ENCODE data around the gene ATRIP.
A peak's percentile ranks its signal among the peaks of the same experiment; 100 is the strongest.

The ATRIP gene

DNA sequence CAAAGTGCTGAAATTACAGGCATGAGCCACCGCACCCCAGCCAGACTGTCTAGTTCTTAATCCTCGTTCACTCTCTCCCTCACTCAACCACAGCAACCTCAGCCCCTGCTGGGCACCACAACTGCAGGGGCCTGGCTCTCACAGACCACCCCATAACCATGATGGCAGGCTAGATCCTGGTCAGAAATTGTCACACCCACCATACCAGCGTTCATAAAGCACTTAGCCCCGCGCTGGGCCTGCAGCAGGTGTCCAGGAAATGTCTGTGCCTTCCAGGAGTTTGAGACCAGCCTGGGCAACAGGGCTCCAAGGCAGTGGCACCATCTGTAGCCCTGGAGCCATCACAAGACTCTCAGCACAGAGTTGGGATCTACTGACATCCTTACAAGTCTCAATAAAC, 55.6 kb downstream of the ATRIP start:
- DNase-seq (ENCODE audit: low read depth), result no peak
- TF ChIP-seq MYC (IDR thresholded peaks at IDR 0.05; ENCODE audit: low read depth, low read length), result no peak
- TF ChIP-seq CTCF (IDR thresholded peaks at IDR 0.05; ENCODE audit: low read depth, low read length), result no peak
- no peak for TF ChIP-seq POLR2A (IDR thresholded peaks at IDR 0.05; ENCODE audit: extremely low read depth, insufficient read length)
- TF ChIP-seq, protein P1, sequence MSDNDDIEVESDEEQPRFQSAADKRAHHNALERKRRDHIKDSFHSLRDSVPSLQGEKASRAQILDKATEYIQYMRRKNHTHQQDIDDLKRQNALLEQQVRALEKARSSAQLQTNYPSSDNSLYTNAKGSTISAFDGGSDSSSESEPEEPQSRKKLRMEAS (IDR thresholded peaks at IDR 0.05; ENCODE audit: low read depth, low read length), result no peak
- no peak overlapping the region for H3K4me3 ChIP-seq (ENCODE audit: low read depth, low read length)

DNA sequence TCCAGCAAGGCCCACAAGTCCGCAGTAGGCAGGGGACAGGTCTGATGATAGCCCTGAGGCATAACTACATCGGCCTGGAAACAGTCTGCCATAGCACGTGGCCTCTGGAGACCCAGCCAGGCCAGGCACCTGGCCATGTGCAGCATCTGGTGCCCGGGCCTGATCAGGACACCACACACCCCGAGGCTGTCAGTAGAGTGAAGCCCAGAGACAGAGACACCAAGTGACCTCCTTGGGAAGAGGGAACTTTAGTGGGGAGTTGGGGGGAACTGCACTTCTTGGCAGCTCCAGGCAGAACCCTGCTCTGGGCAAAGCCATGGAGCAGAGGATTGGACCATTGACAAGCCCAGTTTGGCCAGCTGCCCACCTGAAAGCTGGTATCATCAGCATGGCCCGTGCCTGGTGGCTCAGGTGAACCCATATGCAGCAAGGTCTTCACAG, 56.2 kb downstream of the ATRIP start:
- no peak for DNase-seq (ENCODE audit: low read depth)
- no peak for TF ChIP-seq MYC (IDR thresholded peaks at IDR 0.05; ENCODE audit: low read depth, low read length)
- TF ChIP-seq CTCF (IDR thresholded peaks at IDR 0.05; ENCODE audit: low read depth, low read length), result no peak
- TF ChIP-seq, protein P1 (IDR thresholded peaks at IDR 0.05; ENCODE audit: low read depth, low read length), result no peak
- no peak for TF ChIP-seq POLR2A (IDR thresholded peaks at IDR 0.05; ENCODE audit: extremely low read depth, insufficient read length)
- H3K4me3 ChIP-seq (ENCODE audit: low read depth, low read length), result no peak overlapping the region

DNA sequence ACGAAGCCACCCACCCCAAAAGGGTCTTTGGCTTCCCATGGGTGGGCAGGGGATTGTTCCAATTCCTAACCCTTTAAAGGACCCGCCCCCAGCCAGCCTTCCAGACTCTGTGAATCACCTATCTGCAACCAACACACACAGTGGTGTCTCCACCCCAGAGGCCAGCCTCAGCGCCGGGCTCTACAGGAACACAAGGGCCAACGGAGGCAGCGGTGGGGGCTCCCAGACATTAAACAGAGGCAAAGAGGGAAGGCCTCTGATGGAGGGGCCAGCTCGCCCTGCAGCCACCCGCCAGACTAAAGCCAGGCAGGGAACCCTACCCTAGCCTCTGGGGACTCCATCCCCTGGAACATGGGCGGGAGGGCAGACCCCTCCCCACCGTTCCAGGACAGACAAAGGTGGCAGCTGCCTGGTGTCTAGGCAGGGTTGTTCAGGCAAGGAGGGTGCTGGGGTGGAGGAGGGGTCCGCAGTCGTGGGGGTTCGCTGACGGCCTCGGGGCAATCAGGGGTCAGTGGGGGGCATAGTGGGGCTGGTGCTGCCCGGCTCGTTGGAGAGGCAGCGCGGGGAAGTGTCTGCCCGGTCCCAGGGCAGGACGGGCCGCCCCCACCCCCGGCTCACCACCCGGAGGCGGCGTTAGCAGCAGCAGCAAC, 57.0 kb downstream of the ATRIP start:
- peak overlapping the region; percentile 25 for H3K4me3 ChIP-seq (ENCODE audit: low read depth, low read length)
- DNase-seq (ENCODE audit: low read depth), result no peak
- TF ChIP-seq, protein P1 (IDR thresholded peaks at IDR 0.05; ENCODE audit: low read depth, low read length), result no peak
- TF ChIP-seq POLR2A (IDR thresholded peaks at IDR 0.05; ENCODE audit: extremely low read depth, insufficient read length) (no peak), MYC (IDR thresholded peaks at IDR 0.05; ENCODE audit: low read depth, low read length) (no peak), CTCF (IDR thresholded peaks at IDR 0.05; ENCODE audit: low read depth, low read length) (no peak)

- no peak for TF ChIP-seq POLR2A (IDR thresholded peaks at IDR 0.05; ENCODE audit: extremely low read depth, insufficient read length)
- TF ChIP-seq, protein P1 (IDR thresholded peaks at IDR 0.05; ENCODE audit: low read depth, low read length), result no peak
- TF ChIP-seq MYC (IDR thresholded peaks at IDR 0.05; ENCODE audit: low read depth, low read length), result no peak
- no peak for TF ChIP-seq CTCF (IDR thresholded peaks at IDR 0.05; ENCODE audit: low read depth, low read length)
- H3K4me3 ChIP-seq (ENCODE audit: low read depth, low read length), result peak within 1 kb of the TSS; percentile 25
- DNase-seq (ENCODE audit: low read depth), result peak; percentile 53
Observed at GRCh38 chr3:48504051-48504946, 57.8 kb downstream of the ATRIP start, which contains the start of gene SHISA5. Gene SHISA5, minus strand, starts transcription at chr3:48504174. Its CDS starts 80 bp downstream, at chr3:48504094.

GRCh38 chr3:48505146-48505545, 58.6 kb downstream of the ATRIP start:
- no peak overlapping the region for H3K4me3 ChIP-seq (ENCODE audit: low read depth, low read length)
- TF ChIP-seq POLR2A (IDR thresholded peaks at IDR 0.05; ENCODE audit: extremely low read depth, insufficient read length), result no peak
- TF ChIP-seq MYC (IDR thresholded peaks at IDR 0.05; ENCODE audit: low read depth, low read length), result no peak
- TF ChIP-seq, protein P1 (IDR thresholded peaks at IDR 0.05; ENCODE audit: low read depth, low read length), result no peak
- TF ChIP-seq CTCF (IDR thresholded peaks at IDR 0.05; ENCODE audit: low read depth, low read length), result no peak
- DNase-seq (ENCODE audit: low read depth), result no peak

Data from NB4 (cell line).